ENCODE measurements around the gene DGKB. TPM values are rescaled to one million over a fixed set of nuclear protein-coding genes. Genes with fewer than 3 reads are reported as not detected.

Gene DGKB
- total RNA-seq, 1 experiment from 2014 or later, result not detected

DNA sequence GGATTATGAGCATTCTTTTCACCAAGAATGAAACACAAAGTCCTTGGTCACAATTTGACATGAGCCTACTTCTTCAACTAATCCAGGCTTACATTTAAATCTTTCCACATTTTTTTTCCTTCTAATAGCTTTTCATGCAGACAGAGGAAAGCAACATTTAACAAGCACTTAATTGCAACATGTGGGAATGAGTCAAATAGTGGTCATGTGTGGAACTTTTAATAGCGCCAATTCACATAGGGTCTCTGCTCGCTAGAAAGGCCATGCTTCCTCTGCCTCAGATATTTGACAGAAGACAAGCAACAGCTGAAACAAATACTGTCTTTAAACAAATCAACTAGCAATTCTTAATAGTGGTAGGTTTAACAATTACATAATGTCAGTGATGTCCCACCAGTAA lies 627.2 kb downstream of the DGKB start:
- Histone ChIP-seq H3K27me3 (replicated peaks; ENCODE audit: insufficient read depth, low read depth, low read length, poor library complexity) (no peaks in the 10 kb centered on the region), H3K4me1 (ENCODE audit: insufficient read depth, low read length, poor library complexity, severe bottlenecking) (no peaks in the 10 kb centered on the region), H3K4me3 (ENCODE audit: low read depth, low read length, poor library complexity, severe bottlenecking) (no peak overlapping the region), H3K27ac (ENCODE audit: low read depth, low read length, poor library complexity, severe bottlenecking) (no peak overlapping the region), H3K36me3 (ENCODE audit: insufficient read depth, low read length, poor library complexity, severe bottlenecking) (no peaks in the 10 kb centered on the region), H3K9me3 (ENCODE audit: low read depth, low read length, poor library complexity, severe bottlenecking) (no peaks in the 10 kb centered on the region)
- BruUV-seq (replicated peaks), result no TSS peak
- intact Hi-C loops (cut with micrococcal nuclease; ENCODE audit: unreplicated experiment), result no loop called here
- ChIA-PET POLR2A (ENCODE audit: low non-redundant PET) (no interaction called here), CTCF (no interaction called here)
- no peak for TF ChIP-seq EZH2 (IDR thresholded peaks at IDR 0.05; ENCODE audit: borderline replicate concordance, low read depth, low read length, poor library complexity, severe bottlenecking)
- TF ChIP-seq, protein P1, sequence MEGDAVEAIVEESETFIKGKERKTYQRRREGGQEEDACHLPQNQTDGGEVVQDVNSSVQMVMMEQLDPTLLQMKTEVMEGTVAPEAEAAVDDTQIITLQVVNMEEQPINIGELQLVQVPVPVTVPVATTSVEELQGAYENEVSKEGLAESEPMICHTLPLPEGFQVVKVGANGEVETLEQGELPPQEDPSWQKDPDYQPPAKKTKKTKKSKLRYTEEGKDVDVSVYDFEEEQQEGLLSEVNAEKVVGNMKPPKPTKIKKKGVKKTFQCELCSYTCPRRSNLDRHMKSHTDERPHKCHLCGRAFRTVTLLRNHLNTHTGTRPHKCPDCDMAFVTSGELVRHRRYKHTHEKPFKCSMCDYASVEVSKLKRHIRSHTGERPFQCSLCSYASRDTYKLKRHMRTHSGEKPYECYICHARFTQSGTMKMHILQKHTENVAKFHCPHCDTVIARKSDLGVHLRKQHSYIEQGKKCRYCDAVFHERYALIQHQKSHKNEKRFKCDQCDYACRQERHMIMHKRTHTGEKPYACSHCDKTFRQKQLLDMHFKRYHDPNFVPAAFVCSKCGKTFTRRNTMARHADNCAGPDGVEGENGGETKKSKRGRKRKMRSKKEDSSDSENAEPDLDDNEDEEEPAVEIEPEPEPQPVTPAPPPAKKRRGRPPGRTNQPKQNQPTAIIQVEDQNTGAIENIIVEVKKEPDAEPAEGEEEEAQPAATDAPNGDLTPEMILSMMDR (conservative IDR thresholded peaks at IDR 0.05; ENCODE audit: low read depth, low read length), result no peak
- DNase-seq (ENCODE audit: low spot score), result no peak

DNA sequence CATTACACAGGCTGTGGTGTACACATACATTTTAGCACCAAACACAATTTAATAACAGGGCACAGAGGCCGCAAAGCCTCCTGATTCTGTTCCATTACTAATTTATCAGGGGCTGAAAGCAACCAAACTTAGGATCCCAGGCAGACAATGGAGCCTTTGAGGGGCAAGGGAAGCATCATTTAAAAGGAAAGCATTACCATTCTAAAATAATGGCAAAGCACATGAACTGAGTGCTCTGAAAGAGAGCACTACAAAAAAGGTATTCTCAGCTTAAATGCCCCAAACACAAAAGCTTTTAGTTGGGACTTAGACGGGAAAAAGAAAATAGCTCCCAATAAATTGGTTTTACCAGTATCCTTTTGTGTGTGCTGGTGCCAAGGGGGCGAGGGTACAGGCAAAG lies 631.1 kb downstream of the DGKB start:
- no peak for DNase-seq (ENCODE audit: low spot score)
- no peaks in the 10 kb centered on the region for H3K27me3 ChIP-seq (replicated peaks; ENCODE audit: insufficient read depth, low read depth, low read length, poor library complexity)
- ChIA-PET POLR2A (ENCODE audit: low non-redundant PET) (no interaction called here), CTCF (no interaction called here)
- H3K9me3 ChIP-seq (ENCODE audit: low read depth, low read length, poor library complexity, severe bottlenecking), result no peaks in the 10 kb centered on the region
- no peaks in the 10 kb centered on the region for H3K36me3 ChIP-seq (ENCODE audit: insufficient read depth, low read length, poor library complexity, severe bottlenecking)
- H3K4me1 ChIP-seq (ENCODE audit: insufficient read depth, low read length, poor library complexity, severe bottlenecking), result no peaks in the 10 kb centered on the region
- no peak overlapping the region for H3K4me3 ChIP-seq (ENCODE audit: low read depth, low read length, poor library complexity, severe bottlenecking)
- intact Hi-C loops (cut with micrococcal nuclease; ENCODE audit: unreplicated experiment), result no loop called here
- no TSS peak for BruUV-seq (replicated peaks)
- TF ChIP-seq, protein P1 (conservative IDR thresholded peaks at IDR 0.05; ENCODE audit: low read depth, low read length), result no peak
- no peak for TF ChIP-seq EZH2 (IDR thresholded peaks at IDR 0.05; ENCODE audit: borderline replicate concordance, low read depth, low read length, poor library complexity, severe bottlenecking)
- no peak overlapping the region for H3K27ac ChIP-seq (ENCODE audit: low read depth, low read length, poor library complexity, severe bottlenecking)

DNA sequence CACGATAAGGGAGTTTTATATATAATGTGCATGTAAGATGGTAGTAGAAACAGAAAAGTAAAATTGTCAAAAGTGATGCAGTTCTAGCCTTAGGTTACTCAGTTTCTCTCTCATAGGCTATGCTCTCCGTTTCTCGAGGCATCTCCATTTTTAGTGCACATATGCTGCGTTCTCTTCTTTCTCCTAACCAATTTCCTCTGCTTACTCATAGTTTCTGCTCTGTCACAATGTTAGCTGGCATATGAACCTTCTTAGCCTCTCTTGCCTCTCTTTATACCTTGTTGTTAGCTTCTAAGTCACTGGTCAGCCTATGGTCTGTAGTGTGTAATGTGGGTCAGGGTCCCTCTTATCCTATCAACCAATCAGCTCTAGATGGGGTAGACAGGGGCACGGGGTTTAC lies 632.5 kb downstream of the DGKB start:
- Histone ChIP-seq H3K27me3 (replicated peaks; ENCODE audit: insufficient read depth, low read depth, low read length, poor library complexity) (no peaks in the 10 kb centered on the region), H3K4me3 (ENCODE audit: low read depth, low read length, poor library complexity, severe bottlenecking) (no peak overlapping the region), H3K4me1 (ENCODE audit: insufficient read depth, low read length, poor library complexity, severe bottlenecking) (no peaks in the 10 kb centered on the region), H3K9me3 (ENCODE audit: low read depth, low read length, poor library complexity, severe bottlenecking) (no peaks in the 10 kb centered on the region), H3K36me3 (ENCODE audit: insufficient read depth, low read length, poor library complexity, severe bottlenecking) (no peaks in the 10 kb centered on the region), H3K27ac (ENCODE audit: low read depth, low read length, poor library complexity, severe bottlenecking) (no peak overlapping the region)
- BruUV-seq (replicated peaks), result no TSS peak
- ChIA-PET POLR2A (ENCODE audit: low non-redundant PET) (no interaction called here), CTCF (no interaction called here)
- intact Hi-C loops (cut with micrococcal nuclease; ENCODE audit: unreplicated experiment), result no loop called here
- DNase-seq (ENCODE audit: low spot score), result no peak
- TF ChIP-seq, protein P1 (conservative IDR thresholded peaks at IDR 0.05; ENCODE audit: low read depth, low read length), result no peak
- TF ChIP-seq EZH2 (IDR thresholded peaks at IDR 0.05; ENCODE audit: borderline replicate concordance, low read depth, low read length, poor library complexity, severe bottlenecking), result no peak
